Smooth muscle cell of the brain vasculature (primary cell): ENCODE measurements around the gene LRRC4C.

ENCODE experiments used
- DNase-seq: peaks from one replicate; pipeline ENCODE4 v3.0.0-alpha.2; 2012; ENCODE audit warnings: low read depth, low spot score

The LRRC4C gene

GRCh38 chr11:40118026-40118425 is 1341.4 kb downstream of the LRRC4C start:
- no peak for DNase-seq

- no peak for DNase-seq
These were observed 1354.4 kb downstream of the LRRC4C start for GRCh38 chr11:40104941-40105550.

- no peak for DNase-seq
These were observed 1358.7 kb downstream of the LRRC4C start for GRCh38 chr11:40100781-40101180.

- no peak for DNase-seq
These were observed 1359.3 kb downstream of the LRRC4C start for GRCh38 chr11:40100162-40100553.

GRCh38 chr11:40099426-40100161 is 1359.9 kb downstream of the LRRC4C start:
- no peak for DNase-seq

GRCh38 chr11:40095446-40095845 is 1364.0 kb downstream of the LRRC4C start:
- DNase-seq = no peak

GRCh38 chr11:40094954-40095353 is 1364.5 kb downstream of the LRRC4C start:
- no peak for DNase-seq

GRCh38 chr11:40080434-40080833 is 1379.0 kb downstream of the LRRC4C start:
- DNase-seq = no peak
